NK-92 (cell line): Measurements from ENCODE around the gene CHST15.

Experiments used
- DNase-seq: peaks from one replicate; lab custom pipeline; 2025; ENCODE audit not compliant: unreplicated experiment; lab: John Stamatoyannopoulos, UW

CHST15 gene

GRCh38 chr10:124032087-124032935, 61.1 kb downstream of the CHST15 start:
- DNase-seq = no peak

- DNase-seq = no peak
Measured at GRCh38 chr10:124030492-124031110, 62.8 kb downstream of the CHST15 start.

- DNase-seq = no peak
Measured at GRCh38 chr10:124030061-124030460, 63.3 kb downstream of the CHST15 start.

GRCh38 chr10:124029559-124029958, 63.8 kb downstream of the CHST15 start:
- DNase-seq = no peak

DNA sequence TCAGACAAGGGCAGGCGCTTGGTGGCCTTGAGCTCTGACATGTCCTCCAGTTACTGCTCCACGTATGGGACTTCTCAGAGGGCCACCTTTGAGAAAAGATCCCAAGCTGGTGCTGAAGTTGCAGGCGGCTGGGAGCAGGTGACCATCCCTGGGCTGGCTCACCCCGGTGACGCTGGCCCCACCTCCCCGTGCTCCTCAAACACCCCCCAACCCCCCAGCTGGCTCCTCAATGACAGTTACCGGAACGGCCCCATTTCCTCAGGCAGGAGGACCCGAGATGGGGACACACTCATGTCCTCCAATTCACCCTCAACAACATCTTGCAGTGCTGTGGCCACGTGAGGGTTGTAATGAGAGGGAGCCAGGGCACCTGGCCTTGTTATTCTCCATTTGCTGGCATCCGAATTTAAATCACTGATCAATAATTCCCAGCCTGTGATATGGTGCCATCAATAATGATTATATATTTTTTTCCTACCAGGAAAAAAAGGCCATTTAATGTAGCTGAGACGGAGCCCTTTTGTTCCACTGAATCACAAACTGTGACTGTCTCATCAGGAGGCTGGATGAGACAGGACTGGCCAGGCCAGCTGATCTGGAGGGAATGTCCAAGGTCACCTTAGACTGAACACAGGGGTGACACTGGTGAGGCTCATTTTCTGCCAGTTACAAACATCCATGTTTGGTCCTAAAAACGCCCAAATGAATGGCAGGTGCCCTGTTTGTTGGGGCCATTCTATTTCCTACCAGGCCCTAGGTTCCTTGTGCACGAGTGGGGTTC, 64.5 kb downstream of the CHST15 start:
- DNase-seq = no peak

DNA sequence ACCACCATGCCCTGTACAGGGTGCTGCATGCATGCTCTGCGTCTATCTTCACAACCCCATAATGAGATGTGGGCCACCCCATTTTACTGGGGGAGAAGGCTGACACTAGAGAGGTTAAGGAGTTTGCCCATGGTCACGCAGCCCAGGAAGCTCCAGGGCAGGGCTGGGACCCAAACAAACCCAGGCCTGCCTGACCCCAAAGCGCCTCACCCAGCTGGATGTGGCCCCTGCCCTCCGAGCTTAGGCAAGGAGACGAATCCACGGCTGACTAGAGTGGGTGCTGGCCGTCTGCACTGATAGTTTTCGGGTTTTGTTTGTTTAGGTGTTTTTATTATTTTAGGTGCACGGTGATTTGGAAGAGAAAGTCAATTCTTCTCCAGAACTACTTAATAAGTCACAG, 65.7 kb downstream of the CHST15 start:
- DNase-seq = no peak

DNA sequence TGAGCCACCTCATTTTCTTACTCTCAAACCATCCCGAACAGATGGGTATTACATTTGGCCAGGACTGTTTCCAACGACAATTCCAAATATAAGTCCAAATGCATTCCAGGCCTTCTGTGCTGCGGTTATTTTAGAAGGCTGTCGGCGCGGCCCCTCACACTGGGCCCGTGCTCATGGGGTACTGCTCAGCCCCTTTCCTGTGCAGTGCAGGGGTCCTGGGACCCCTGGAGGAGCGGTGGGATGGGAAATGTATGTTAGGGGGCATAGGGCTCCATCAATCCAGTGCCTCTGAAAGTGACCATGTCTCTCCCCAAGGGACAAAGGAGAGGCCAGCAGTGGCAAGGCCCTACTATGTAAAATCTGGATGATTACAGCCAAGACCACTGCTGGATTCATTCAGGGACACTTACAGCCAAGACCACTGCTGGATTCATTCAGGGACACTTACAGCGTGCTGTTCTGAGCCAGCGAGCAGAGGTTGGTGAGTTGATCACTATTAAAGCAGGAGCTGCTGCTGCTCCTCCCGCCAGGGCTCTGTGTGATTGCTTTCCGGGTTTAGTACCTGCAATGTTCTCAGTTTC, 66.3 kb downstream of the CHST15 start:
- DNase-seq = no peak

GRCh38 chr10:124026589-124026939, 66.8 kb downstream of the CHST15 start:
- DNase-seq = no peak

DNA sequence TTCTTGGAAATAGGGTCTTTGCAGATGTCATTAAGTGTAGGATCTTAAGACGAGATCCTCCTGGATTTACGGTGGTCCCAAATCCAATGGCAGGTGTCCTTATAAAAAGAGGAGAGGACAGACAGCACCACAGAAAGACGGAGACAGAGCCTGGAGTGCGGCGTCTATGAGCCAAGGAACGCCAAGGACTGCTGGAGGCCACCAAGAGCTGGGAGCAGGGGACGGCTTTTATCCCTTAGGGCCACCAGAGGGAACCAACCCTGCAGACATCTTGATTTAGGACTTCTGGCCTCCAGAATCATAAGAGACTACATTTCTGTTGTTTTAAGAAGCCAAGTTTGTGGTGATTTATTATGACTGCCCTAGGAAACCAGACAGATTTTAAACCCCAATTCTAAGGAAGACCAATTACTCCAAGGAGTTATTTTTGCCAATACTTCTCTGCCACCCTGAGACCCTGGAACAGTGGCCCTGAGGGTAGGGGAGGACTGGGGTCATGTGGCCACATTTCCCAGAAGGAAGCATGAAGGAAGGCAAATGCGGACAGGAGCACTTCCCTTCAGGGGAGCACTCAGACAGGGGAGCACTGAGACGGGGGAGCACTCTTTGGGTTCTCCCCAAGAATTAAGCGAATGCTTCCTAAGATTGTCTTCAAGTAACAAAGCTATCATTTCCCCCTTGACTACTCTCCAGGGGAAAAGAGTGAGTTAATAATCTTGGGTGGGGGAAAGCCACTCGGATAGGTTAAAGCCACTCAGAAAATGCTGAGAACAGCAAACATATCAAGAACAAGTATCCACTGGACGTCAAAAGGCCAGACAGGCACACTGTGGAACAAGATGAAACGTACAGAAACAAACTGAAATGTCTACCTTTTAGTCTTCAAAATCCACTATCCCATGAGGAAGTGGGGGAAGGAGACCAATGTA, 67.5 kb downstream of the CHST15 start:
- DNase-seq = no peak

GRCh38 chr10:124025152-124025551, 68.2 kb downstream of the CHST15 start:
- no peak for DNase-seq

DNA sequence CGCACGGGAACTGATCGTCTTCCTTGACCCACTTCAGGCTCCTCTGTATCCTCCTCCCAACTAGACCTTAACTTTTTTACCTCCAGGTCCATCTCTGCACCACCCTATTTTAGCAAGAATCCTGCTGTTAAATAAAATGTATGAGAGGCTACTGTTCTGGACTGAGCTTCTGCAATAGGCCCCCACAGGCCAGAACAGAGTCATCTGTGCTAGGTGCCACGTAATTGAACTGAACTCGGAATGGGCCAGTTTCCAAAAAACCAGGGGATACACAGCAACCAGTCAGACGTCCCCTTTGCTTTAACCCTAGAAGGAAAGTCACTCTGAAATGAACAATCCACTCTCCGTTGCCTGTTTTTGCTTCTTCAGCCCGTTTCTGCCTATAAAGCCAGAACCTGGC, 71.3 kb downstream of the CHST15 start:
- no peak for DNase-seq

DNA sequence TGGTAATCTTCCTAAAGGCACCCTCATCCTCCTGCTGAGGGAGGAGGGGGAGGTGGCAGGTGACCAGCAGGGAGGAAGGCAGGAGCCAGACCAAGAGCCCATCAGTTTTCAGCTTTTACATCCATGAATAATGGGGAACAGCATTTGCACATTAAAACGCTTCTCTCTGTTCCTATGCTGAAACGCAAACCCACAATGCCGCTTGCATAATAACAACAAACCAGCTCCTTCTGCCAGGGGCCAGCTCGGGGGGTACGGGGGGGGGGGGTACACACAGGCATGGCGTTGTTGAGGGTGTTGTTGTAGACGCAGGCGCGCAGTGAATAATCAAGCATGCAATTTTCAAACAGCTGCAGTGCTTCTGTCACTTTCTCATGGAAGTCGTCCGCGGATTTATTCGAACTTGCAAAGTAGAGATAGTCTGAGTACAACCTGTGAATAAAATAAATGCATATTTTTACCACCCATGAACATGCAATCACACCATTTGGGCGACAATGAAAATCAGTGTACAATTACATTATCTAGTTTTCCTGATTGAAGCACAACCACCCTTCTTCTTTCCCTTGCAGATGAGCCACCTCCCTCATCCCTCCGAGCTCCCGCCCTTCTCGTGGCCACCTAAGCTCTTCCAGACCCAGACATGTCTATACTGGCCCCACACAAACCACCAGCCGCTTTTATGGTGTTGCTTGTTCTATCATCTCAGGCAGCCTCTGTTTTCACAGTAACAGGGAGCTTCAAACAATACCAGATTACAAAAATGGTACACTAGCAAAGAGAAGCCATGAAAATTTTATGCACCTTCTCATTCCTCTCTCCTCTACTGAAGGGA, 72.2 kb downstream of the CHST15 start:
- DNase-seq = no peak

DNA sequence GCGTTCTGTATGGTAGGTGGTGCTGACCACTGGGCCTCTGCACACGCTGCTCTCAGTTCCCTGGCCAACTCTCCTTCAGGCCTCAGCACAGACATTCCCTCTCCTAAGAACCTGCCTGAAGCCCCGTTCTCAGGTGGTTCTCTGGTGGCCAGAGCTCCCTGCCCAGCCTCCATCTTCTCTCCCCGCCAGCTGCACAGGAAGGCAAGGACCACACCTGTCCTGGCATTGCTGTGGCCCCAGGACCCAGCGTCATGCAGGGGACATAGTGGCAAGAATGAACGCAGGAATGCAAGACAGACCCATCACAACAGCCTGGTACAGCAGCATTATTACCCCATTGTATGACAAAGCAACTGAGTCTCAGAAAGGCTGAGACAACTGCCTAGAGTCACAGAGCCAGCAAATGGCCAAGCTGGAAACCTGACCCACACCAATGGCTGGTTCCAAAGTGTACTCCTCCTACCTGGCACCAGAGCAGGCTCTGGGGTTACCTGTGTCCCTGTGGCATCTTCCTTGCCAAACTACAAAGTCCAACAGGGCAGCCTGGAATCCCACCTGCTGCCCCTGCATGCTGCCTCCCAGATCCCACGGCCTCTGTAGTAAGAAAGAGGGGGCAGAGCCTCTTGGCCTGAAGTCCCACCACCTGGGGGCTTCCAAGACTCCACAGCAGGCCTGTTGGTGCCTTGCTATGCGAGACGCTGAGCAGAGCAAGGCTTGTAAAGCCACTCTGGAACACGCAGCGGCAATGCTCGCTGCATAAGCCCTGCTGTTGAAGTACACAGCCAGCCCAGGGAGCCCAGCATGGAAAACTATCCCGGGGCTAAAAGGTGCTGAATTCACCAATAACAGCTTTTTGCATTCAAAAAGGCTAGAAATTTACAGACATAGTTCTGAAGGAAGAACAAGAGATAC, 73.3 kb downstream of the CHST15 start:
- DNase-seq = no peak

GRCh38 chr10:124018886-124019525, 74.4 kb downstream of the CHST15 start:
- no peak for DNase-seq

- no peak for DNase-seq
Measured at GRCh38 chr10:124017729-124018128, 75.7 kb downstream of the CHST15 start.

DNA sequence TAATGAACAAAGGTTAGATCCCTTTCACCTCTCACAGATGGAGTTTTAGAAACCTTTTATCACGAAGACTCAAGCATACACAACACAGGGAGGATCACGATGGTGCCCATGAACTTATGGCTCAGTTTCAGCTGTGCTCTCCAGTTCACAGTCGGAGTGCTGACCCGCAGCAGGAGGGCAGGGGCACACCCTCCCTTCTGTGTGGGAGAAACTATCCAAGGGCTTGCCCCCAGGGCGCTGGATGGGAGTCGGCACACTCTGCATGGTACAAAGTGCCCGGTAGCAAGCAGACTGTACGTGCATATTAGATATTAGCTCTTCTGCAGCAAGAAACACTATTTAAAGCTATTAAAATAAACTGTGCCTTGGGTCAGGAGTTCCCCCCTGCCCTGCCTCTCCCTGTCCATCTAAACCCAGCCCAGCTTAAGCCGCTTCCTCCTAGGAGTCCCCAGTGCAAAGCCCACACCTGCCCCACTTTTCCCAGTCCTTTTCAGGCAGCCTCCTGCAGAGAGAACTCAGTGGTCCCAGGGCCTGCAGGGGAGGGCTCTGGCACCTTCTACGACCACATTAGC, 76.5 kb downstream of the CHST15 start:
- no peak for DNase-seq

GRCh38 chr10:124015991-124016390, 77.4 kb downstream of the CHST15 start:
- DNase-seq = no peak
